Stimulated activated CD4-positive, alpha-beta T cell treated with anti-CD3 and anti-CD28 coated beads, Interleukin-15, amount 100 ng/mL, for 24 hours (primary cell): ENCODE data around the gene CD86.

Source experiments
- DNase-seq: peaks from one replicate; pipeline ENCODE4 v3.0.0-alpha.2; 2020

CD86 gene

DNA sequence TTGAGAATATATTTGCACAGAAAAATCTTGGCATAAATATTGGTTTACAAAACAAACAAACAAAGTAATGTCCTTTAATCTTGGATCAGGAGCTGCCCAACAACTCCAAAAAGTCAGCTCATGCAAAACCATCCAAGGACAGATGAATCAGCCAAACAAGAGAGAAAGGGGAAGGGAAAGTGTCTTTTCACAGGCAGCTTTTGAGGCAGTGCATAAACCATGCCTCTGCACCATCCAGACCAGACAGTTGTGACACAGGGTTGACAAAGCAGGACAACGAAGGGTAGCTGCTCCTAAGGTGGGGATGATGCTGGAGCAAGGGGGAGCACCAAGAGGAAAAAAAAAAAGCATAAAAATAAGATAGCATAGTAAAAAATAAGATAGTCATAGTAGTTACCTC is 8.7 kb downstream of the CD86 start:
- no peak for DNase-seq

- DNase-seq: no peak
Observed at GRCh38 chr3:122064326-122064725, 9.2 kb downstream of the CD86 start.

DNA sequence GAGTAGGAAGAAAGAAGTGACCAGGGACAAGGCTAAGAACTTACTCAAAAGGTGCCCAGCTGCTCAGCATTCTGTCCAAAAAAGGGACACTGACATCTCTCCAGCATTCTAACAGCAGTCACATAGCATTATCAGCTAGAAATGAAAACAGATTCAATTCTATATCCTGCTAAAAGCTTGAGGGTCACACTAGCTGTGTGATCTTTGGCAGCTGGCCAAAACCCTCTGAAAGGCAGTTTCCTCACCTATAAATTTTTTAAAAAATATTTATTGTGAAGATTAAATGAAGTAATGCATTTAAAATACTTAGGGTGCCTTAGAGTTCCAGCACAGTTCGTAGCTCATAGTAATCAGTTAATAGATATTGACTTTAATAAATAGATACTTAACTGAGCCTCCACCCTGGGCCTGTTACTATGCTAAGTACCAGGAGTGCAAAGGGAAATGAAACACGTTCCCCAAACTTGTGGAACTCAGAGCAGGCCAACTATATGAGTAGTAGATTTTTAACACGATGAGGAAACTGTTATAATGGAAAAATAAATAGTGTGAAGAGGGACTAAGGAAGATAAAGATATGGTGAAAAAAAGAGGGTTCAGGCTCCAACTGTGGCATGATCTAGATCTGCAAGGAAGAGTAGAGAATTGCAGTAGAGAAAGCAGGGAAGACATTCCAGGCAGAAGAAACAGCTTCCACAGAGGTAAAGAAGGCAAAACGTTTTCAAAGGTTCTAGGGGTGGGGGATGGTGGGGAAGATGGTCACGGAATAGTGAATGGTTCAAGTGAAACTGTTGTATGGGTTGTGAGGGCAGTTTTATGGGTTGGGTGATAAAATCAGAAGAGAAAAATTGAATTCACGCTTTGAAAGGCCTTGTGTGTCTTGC is 11.4 kb downstream of the CD86 start:
- no peak for DNase-seq

DNA sequence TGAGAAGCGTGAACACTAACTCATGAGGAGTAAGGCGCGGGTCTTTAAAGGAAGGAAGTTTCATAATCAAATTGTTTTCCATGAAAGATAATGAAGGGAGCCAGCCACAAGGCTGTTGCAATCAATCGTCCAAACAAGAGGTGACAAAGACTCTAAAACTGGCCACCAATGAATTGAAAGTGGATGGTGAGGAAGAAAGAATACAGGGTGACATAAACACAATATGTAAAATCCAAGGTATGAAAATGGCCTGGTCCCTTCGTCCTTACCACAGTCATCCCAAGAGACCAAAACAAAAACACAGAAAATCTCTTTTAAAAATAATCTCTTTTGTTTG is 12.0 kb downstream of the CD86 start:
- DNase-seq: no peak

- no peak for DNase-seq
Observed at GRCh38 chr3:122067588-122068240, 12.6 kb downstream of the CD86 start.

DNA sequence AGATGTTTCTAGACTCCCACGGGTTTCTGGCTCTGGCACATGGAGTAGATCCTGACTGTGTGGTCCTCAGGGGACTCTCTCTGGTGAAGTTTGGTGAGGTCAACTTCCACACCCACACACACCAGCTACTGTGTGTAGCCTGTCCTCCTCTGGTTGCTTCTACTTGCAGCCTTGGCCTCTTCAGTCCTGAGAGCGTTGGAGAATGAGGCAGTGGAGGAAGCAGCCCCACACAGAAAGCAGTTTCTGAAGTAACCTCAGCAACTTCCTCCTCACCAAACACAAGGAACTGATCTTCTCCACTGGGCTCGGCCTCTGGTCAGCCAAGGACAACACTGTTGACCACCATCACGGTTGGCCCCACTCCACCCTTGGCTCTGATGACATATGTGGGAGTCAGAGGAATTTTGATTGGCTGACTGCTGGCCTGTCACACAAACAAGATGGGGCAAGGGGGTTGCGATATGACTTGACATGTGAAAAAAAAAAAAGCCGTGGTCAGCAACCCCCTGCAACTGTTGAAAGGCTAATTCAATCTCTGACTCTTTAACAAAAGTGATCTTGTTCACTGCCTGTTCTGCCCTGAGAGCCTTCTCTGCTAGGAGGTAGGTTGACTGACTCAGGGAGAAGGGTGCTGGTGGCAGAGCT is 19.6 kb downstream of the CD86 start:
- no peak for DNase-seq

DNA sequence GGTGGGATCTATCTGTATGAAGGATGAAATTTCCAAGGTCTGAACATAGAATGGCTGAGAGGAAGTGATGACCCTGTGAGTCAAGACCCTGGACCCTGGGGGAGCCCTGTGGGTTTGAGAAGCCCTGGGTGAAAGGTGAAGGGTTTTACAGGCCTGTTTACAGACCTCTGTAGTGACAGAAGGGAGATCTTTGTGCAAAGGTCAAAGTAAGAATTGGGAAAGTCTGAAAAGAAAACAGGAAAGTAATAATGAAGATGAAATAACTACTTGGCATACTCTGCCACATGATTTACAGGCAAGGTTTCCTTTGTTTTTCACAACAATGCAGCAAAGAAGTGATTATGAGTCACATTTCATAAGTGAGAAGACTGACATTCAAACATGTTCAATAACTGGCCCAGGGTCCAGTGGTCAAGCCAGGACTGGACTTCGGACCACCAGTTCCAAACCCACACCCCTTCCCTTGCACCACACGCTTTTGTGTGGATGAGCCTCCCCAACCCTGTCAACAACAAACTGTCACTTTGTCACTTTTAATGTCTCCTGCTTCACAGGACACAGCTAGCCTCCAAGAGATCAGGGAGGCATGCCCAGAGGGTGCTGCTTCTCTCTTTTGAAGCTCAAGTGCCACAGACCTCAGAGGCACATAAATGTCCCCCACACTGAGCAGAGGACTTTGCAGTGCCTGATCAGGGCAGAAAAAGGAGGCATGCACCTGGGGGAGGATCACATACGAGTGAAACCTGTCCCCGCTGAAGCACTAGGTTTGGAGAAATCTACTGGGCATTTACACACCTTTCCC is 21.5 kb downstream of the CD86 start:
- no peak for DNase-seq

- no peak for DNase-seq
Observed at GRCh38 chr3:122077293-122078234, 22.4 kb downstream of the CD86 start.

GRCh38 chr3:122078235-122078935 is 23.2 kb downstream of the CD86 start:
- DNase-seq: no peak

DNA sequence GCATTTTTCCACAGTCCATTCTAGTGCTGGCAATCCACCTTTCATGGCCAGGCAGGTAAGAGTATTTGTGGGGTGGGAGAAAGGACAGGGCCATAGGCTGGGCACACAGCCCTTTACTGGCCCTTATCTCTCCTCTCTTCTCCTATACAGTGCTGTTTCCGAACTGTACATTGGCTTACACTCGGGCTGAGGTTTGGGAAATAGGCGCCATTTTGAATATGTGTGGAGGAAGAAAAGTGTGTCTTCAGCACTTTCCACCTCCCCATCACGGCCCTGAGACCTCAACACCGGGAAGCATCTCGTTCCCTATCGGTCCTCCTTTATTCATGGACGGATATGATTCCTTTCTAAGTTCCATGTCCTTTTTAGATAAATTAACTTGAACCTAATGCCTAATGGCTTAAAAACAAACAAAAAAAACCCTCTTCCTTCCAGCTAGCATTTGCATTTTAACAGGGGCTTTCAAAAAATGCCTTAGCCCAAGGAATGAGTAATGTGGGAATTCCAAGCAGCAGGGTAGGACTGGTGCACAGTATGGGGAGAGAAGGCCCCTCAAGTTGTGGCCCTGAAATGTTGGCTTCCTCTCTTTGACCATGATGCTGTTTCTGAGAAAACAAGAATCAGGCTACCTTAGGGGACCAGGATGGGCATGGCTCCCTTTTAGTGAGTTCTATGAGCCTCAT is 24.5 kb downstream of the CD86 start:
- DNase-seq: no peak

- DNase-seq: no peak
Observed at GRCh38 chr3:122080207-122080587, 25.0 kb downstream of the CD86 start.

DNA sequence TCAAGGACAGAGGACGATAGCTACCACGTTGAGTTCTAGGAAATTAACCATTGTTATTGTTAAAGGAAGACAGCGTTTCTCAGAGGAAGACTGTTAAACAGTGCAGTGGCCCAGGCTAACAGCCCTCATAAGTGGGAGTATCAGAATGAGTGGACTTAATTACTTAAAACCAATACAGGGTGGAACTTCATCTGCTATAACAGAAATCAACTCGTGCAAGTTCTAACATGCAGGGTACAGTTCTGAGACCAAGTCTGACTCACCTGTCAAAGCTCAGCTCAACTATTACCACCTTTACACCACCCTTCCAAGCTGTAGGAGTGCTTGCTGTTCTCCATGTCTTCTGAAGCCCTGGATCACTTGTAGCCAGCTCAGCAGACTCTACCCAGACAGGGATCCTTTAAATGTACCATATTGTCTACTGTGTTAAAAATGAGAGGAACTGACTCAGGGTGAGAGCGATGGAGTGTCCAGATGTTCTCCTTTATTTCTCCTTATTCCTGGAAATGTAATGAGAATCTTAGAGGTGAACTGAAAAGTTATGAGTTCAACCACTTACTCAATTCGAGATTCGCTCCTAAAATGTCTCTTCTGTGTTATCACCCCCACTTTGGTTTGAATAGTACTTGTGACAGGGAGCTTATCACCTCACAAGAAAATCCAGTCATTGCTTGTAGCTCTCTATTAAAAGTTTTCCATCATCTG is 26.5 kb downstream of the CD86 start:
- DNase-seq: no peak

GRCh38 chr3:122082357-122082756 is 27.2 kb downstream of the CD86 start:
- DNase-seq: no peak

DNA sequence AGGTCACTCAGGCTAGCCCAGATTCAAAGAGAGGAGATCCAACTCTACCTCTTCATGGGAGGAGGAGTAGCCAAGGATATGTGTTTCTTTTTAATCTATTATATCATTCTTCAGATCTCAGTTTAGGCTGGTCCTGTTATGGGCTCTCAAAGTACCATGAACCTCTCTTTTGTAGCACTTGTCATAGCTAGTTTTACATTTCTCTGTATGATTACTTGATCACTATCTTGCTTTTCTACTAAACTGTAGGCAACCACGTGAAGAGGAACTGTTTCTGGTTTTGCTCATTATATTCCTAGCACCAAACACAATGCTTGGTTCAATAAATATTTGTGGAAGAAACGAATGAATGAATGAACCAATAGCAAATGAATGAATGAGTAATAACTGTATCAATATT is 29.6 kb downstream of the CD86 start:
- DNase-seq: no peak

DNA sequence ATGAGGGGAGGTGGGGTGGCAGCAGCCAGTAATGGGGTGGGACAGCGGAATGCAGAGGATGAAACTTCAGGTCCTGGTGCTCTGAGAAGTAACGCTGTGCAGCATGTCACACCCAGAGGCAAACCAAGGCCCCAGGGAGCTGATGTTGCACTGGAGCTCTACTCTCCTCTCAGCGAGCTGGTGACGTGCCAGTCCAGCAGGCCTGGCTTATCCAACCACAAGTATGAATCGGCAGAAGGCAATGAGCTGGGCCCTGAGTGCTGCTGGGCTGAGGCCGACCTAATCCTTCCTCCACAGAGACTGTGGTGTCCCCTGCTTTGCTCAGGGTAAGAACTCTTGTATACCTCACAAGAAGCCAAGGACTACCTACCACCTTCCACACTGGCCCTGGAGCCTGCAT is 30.5 kb downstream of the CD86 start:
- DNase-seq: no peak

- DNase-seq: no peak
Observed at GRCh38 chr3:122088531-122088930, 33.4 kb downstream of the CD86 start.

DNA sequence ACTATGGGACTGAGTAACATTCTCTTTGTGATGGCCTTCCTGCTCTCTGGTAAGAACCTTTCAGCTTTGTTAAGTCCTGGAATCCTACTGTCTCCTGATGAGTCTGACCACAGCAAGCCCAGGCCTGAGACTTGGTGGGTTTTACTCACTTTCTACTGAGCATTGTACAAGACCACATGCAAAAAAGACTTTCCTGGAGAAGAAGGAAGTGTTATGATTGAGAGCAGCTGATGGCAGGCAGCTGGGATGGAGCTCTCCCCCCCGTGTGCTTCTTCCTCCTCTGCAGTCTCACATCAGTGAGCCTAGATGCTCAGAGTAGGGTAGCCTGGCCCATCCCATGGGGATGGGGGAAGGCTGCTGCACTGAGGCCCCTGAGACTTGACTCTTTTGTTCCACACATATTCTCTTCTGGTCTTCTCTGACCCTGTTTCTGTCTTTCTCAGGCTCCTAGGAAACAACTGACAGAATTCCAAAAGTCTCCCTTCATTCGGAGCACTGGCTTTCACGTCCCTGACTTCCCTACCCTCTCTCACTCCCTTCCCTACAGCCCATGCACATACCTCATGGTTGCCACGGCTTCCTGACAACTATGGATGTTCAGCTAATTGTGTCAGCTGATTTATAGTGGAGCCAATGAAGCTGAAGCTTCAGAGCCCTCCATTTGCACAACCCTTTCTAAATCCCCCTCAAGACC is 36.6 kb downstream of the CD86 start:
- DNase-seq: no peak

- DNase-seq: peak; percentile 73
Observed at GRCh38 chr3:122092460-122093165, 37.5 kb downstream of the CD86 start.

DNA sequence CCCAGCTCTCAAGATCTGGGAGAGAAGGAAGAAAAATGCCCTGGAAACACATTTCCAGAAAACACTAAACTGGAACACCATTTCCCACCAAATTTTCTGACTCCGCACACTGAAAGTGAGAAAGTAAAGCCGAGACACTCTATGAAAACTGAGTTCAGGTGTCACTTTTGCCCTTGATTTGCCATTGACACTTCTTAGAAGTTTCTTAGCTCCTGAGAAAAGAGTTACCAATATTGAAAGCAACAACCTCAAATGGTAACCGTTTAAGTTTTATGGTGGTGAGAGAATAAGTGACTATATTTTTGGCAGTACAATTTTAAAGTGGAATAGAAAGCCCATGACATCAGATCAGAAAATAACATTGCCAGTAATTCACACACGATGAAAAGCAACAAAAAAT is 39.0 kb downstream of the CD86 start:
- no peak for DNase-seq
